ENCODE measurements around the gene SIGLEC11. TPM values are rescaled to one million over a fixed set of nuclear protein-coding genes. Genes with fewer than 3 reads are reported as not detected.

SIGLEC11 gene
- total and polyA plus RNA-seq, 12 donors, result 0.11 to 1.7 (median 0.42) TPM; not detected in 1

DNA sequence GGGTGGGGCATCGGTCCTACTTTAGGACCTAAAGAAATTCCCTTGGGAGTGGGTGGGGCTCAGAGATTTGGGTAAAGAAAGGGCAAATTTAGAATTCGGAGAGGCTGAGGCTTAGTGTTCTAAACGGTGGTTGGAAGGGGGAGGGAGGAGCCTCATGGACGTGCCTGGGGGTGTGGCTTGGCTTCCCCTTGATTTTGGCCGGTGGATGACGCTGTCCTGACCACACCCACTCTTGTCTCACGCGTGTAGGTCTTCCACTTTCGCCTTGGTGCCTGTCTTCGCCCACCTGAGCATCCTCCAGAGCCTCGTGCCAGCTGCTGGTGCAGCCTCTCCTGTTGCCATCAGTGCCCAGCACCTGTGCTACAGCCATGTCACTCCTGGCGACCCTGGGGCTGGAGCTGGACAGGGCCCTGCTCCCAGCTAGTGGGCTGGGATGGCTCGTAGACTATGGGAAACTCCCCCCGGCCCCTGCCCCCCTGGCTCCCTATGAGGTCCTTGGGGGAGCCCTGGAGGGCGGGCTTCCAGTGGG is 30.4 kb downstream of the SIGLEC11 start:
- Histone ChIP-seq H3K27me3 (no peaks in the 10 kb centered on the region), H3K4me1 (peaks cover 4 to 47% (median 21%) of the 10 kb centered on the region in 9 donors), H3K27ac (peak overlapping the region in 9 of 10 donors; percentile 68 to 96 (median 95)), H3K36me3 (peaks cover 0 to 39% (median 0%) of the 10 kb centered on the region in 9 donors), H3K4me3 (peak overlapping the region in 9 of 10 donors; percentile 66 to 98 (median 93)), H3K9me3 (no peaks in the 10 kb centered on the region)
- DNase-seq (peak; percentile 49 to 59), ATAC-seq (peak in 3 of 8 donors; percentile 5 to 23 (median 9))
- 51 to 61% methylated on average over 15 of the region's 15 CpGs for WGBS, 2 donors
- intact Hi-C loops (cut with DNase I), result loop anchor here in 3 of 10 donors (2.0 to 10.0 kb wide), 3 partner anchors 54 to 204 kb away; partner anchors contain the start of genes AKT1S1 (in 1 of the 3) and TBC1D17 (in 1 of the 3)
- TF ChIP-seq, protein P1, sequence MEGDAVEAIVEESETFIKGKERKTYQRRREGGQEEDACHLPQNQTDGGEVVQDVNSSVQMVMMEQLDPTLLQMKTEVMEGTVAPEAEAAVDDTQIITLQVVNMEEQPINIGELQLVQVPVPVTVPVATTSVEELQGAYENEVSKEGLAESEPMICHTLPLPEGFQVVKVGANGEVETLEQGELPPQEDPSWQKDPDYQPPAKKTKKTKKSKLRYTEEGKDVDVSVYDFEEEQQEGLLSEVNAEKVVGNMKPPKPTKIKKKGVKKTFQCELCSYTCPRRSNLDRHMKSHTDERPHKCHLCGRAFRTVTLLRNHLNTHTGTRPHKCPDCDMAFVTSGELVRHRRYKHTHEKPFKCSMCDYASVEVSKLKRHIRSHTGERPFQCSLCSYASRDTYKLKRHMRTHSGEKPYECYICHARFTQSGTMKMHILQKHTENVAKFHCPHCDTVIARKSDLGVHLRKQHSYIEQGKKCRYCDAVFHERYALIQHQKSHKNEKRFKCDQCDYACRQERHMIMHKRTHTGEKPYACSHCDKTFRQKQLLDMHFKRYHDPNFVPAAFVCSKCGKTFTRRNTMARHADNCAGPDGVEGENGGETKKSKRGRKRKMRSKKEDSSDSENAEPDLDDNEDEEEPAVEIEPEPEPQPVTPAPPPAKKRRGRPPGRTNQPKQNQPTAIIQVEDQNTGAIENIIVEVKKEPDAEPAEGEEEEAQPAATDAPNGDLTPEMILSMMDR (IDR thresholded peaks at IDR 0.05), result no peak

- 2% methylated on average over 40 to 43 of the region's 43 CpGs for WGBS, 2 donors
Measured at GRCh38 chr19:49929611-49930482, 31.1 kb downstream of the SIGLEC11 start.

DNA sequence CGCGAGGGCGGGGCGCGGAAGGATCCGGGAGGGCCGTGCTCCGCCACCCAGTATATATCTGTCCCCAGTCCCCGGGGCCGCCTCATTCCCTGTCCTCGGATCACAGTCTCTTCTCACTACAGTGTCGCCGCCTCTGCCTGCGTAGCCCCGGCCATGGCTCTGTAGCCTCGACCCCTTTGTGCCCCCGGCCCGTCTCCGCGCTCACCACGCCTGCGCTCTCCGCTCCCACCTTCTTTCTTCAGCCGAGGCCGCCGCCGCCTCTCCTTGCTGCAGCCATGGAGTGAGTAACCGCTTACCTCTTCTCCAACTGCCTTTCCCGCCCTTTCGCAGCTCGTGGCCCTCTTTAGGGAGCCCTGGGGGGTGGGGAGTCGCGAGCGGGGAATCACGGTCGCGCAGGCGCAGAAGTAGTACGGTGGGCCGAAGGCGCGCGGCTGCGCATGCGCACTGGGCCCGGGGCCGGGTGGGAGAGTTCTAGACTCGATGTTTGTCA is 31.8 kb downstream of the SIGLEC11 start, which contains the start of the genes ATF5 and NUP62:
TSS of gene ATF5 (plus strand) at position 85 of the 490 bp plus-strand sequence. CDS start 1,646 bp downstream, outside the sequence.
TSS of gene NUP62 (minus strand) at position 384 of the 490 bp plus-strand sequence. CDS start 19,697 bp downstream, outside the sequence.
- Histone ChIP-seq H3K4me3 (peak within 1 kb of the TSS; percentile 66 to 98 (median 94)), H3K27ac (peak within 1 kb of the TSS; percentile 71 to 98 (median 95)), H3K4me1 (peaks cover 4 to 60% (median 24%) of the 10 kb centered on the region in 9 donors), H3K36me3 (peaks cover 0 to 51% (median 0%) of the 10 kb centered on the region in 9 donors), H3K9me3 (no peaks in the 10 kb centered on the region), H3K27me3 (no peaks in the 10 kb centered on the region)
- ATAC-seq (peak; percentile 68 to 88 (median 86)), DNase-seq (peak; percentile 93)
- WGBS, 2 donors, result 0% methylated on average over 41 to 48 of the region's 48 CpGs
- intact Hi-C loops (cut with DNase I), result loop anchor here in 2 of 10 donors (2.0 to 5.0 kb wide), 2 partner anchors 47 to 52 kb away; partner anchors contain the start of genes AKT1S1 (in 1 of the 2) and TBC1D17 (in 1 of the 2)
- TF ChIP-seq, protein P1 (IDR thresholded peaks at IDR 0.05), result no peak

More at GRCh38 chr19:49929611-49930482, 31.1 kb downstream of the SIGLEC11 start:
- Histone ChIP-seq H3K4me3 (peak overlapping the region; percentile 66 to 98 (median 94)), H3K36me3 (peaks cover 0 to 44% (median 0%) of the 10 kb centered on the region in 9 donors), H3K27ac (peak overlapping the region; percentile 71 to 98 (median 95)), H3K9me3 (no peaks in the 10 kb centered on the region), H3K27me3 (no peaks in the 10 kb centered on the region), H3K4me1 (peaks cover 4 to 53% (median 24%) of the 10 kb centered on the region in 9 donors)
- intact Hi-C loops (cut with DNase I), result loop anchor here in 4 of 10 donors (2.0 to 10.0 kb wide), 4 partner anchors 48 to 205 kb away; partner anchors contain the start of genes AKT1S1 (in 2 of the 4) and TBC1D17 (in 2 of the 4)
- peak; percentile 90 to 96 for DNase-seq
- ATAC-seq, result peak; percentile 92 to 96 (median 93)
- TF ChIP-seq, protein P1 (IDR thresholded peaks at IDR 0.05), result no peak

Data from heart right ventricle (tissue), 16 donors.